Measurements from ENCODE around the gene TSC22D1. TPM values are rescaled to one million over a fixed set of nuclear protein-coding genes. Genes with fewer than 3 reads are reported as not detected.

The TSC22D1 gene
- polyA plus RNA-seq, 1 donor from 2014 or later = 355 TPM

- H3K9me2 ChIP-seq (ENCODE audit: insufficient read depth, low read length) = no peaks in the 10 kb centered on the region
- H3K27me3 ChIP-seq (ENCODE audit: insufficient read depth, low read depth, low read length) = no peaks in the 10 kb centered on the region
- no peak overlapping the region for H3K9ac ChIP-seq (ENCODE audit: low read length)
- no peak overlapping the region for H3K4me2 ChIP-seq (ENCODE audit: low read length)
- H4K20me1 ChIP-seq (ENCODE audit: insufficient read depth) = no peaks in the 10 kb centered on the region
- no peak for TF ChIP-seq REST (IDR thresholded peaks at IDR 0.05; ENCODE audit: borderline replicate concordance)
- TF ChIP-seq POLR2AphosphoS5 (IDR thresholded peaks at IDR 0.05) = no peak
- TF ChIP-seq MXI1 (conservative IDR thresholded peaks at IDR 0.05; ENCODE audit: poor library complexity, severe bottlenecking) = no peak
- TF ChIP-seq SMC3 (conservative IDR thresholded peaks at IDR 0.05; ENCODE audit: poor library complexity) = no peak
- no peak for TF ChIP-seq CTCF (IDR thresholded peaks at IDR 0.05; ENCODE audit: poor library complexity, severe bottlenecking)
- H3K27ac ChIP-seq (ENCODE audit: low read length) = no peak overlapping the region
- H3F3A ChIP-seq (ENCODE audit: insufficient read depth, low read length, poor library complexity, severe bottlenecking) = no peaks in the 10 kb centered on the region
- no peak overlapping the region for H2AFZ ChIP-seq (ENCODE audit: low read depth, low read length)
- H3K36me3 ChIP-seq (ENCODE audit: insufficient read depth, low read length) = no peaks in the 10 kb centered on the region
- no peaks in the 10 kb centered on the region for H3K79me2 ChIP-seq (replicated peaks; ENCODE audit: insufficient read depth, low read length)
- H3K9me3 ChIP-seq (ENCODE audit: low read length) = no peaks in the 10 kb centered on the region
- no peak overlapping the region for H3K4me3 ChIP-seq (ENCODE audit: low read length)
These were observed 159.4 kb downstream of the TSC22D1 start for GRCh38 chr13:44416744-44417143.

- H3K36me3 ChIP-seq (ENCODE audit: insufficient read depth, low read length) = no peaks in the 10 kb centered on the region
- H3F3A ChIP-seq (ENCODE audit: insufficient read depth, low read length, poor library complexity, severe bottlenecking) = no peaks in the 10 kb centered on the region
- no peak overlapping the region for H3K9ac ChIP-seq (ENCODE audit: low read length)
- H3K9me2 ChIP-seq (ENCODE audit: insufficient read depth, low read length) = no peaks in the 10 kb centered on the region
- no peaks in the 10 kb centered on the region for H3K27me3 ChIP-seq (ENCODE audit: insufficient read depth, low read depth, low read length)
- H3K9me3 ChIP-seq (ENCODE audit: low read length) = no peaks in the 10 kb centered on the region
- H3K79me2 ChIP-seq (replicated peaks; ENCODE audit: insufficient read depth, low read length) = no peaks in the 10 kb centered on the region
- no peak overlapping the region for H3K4me2 ChIP-seq (ENCODE audit: low read length)
- H2AFZ ChIP-seq (ENCODE audit: low read depth, low read length) = no peak overlapping the region
- H4K20me1 ChIP-seq (ENCODE audit: insufficient read depth) = no peaks in the 10 kb centered on the region
- no peak overlapping the region for H3K4me3 ChIP-seq (ENCODE audit: low read length)
- TF ChIP-seq SMC3 (conservative IDR thresholded peaks at IDR 0.05; ENCODE audit: poor library complexity) (no peak), REST (IDR thresholded peaks at IDR 0.05; ENCODE audit: borderline replicate concordance) (no peak), EP300 (conservative IDR thresholded peaks at IDR 0.05; ENCODE audit: poor library complexity, severe bottlenecking) (no peak)
- H3K27ac ChIP-seq (ENCODE audit: low read length) = no peak overlapping the region
These were observed 159.8 kb downstream of the TSC22D1 start for GRCh38 chr13:44416301-44416700.

Measured in neural cell (in vitro differentiated cells).